Activated T-cell treated with anti-CD3 and anti-CD28 coated beads, Interleukin-2, amount 50 U/mL, for 24 hours (primary cell): ENCODE data around the gene TRAPPC2B.

Source experiments
- DNase-seq: peaks from one replicate; pipeline ENCODE4 v3.0.0-alpha.2; 2020
- H3K27ac Mint-ChIP-seq: 2 replicates; pipeline ENCODE4 v1.8.0; 2020; ENCODE audit warnings: mild to moderate bottlenecking, mixed read lengths
- H3K27me3 Mint-ChIP-seq: 2 replicates; pipeline ENCODE4 v1.8.0; 2020; ENCODE audit warnings: mixed read lengths
- H3K36me3 Mint-ChIP-seq: 2 replicates; pipeline ENCODE4 v1.8.0; 2020; ENCODE audit warnings: low read depth, mixed read lengths
- H3K4me1 Mint-ChIP-seq: 2 replicates; pipeline ENCODE4 v1.8.0; 2020; ENCODE audit warnings: low read depth, mixed read lengths
- H3K4me3 Mint-ChIP-seq: 2 replicates; pipeline ENCODE4 v1.8.0; 2020; ENCODE audit warnings: mild to moderate bottlenecking, moderate library complexity, mixed read lengths
- H3K9me3 Mint-ChIP-seq: 2 replicates; pipeline ENCODE4 v1.8.0; 2020; ENCODE audit warnings: mixed read lengths

Gene TRAPPC2B

DNA sequence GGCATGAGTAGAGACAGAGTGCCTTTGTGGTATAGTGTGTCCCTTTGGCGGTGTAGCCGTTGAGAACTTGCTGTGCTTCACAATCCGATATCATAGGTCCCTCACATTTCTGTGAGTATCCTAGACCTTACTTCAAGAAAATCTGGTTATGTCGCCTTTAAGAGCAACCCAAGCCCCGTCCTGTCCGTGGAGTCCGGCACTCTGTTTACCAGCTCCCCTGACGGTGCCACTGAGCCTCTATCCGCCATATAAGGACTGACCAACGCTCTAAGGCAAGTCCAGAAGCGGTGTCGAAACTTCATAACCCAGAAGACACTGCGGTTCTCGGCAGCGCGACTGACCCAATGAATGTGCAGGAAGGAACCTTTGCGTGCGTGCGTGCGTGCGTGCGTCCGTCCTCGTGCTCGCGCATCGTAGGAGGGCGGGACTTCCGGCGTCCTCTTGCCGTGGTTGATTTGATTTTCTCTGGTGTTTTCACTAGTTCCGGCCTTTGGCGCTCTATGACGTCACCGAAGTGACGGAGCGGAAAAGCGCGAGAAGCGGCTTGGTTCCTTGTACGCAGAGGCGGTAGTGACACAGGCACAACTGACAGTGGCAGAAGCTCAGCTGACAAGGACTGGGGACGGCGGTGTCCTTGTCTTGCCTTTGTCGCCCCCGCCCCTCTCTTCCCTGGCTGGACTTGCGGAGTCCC, at the start of gene TRAPPC2B, which contains the start of gene ZNF547:
TRAPPC2B (plus strand) TSS at position 555 of the 691 bp plus-strand sequence. CDS start 1,283 bp downstream, outside the sequence.
ZNF547 (plus strand) TSS at position 555 of the 691 bp plus-strand sequence. CDS start 5,005 bp downstream, outside the sequence.
- Mint-ChIP-seq H3K27ac (peak within 1 kb of the TSS; percentile 95), H3K27me3 (no peaks in the 10 kb centered on the region), H3K9me3 (peaks cover 44% of the 10 kb centered on the region), H3K36me3 (peaks cover 68% of the 10 kb centered on the region), H3K4me3 (peak within 1 kb of the TSS; percentile 86), H3K4me1 (peaks cover 16% of the 10 kb centered on the region)
- peak; percentile 99 for DNase-seq

DNA sequence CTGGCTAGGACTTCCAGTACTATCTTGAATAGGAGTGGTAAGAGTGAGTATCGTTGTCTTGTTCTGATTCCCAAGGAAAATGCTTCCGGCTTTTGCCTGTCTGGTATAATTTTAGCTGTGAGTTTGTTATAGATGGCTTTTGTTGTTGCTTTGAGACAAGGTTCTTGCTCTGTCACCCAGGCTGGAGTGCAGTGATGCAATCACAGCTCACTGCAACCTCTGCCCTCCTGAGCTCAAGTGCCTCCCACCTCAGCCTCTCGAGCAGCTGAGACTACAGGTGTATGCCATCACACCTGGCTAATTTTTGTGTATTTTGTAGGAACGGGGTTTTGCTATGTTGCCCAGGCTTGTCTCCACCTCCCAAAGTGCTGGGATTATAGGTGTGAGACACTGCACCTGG, 49.2 kb upstream of the TRAPPC2B start:
- Mint-ChIP-seq H3K4me1 (no peaks in the 10 kb centered on the region), H3K4me3 (no peak overlapping the region), H3K27me3 (peaks cover 38% of the 10 kb centered on the region), H3K36me3 (peaks cover 5% of the 10 kb centered on the region), H3K9me3 (peaks cover 54% of the 10 kb centered on the region), H3K27ac (no peak overlapping the region)
- DNase-seq: no peak

DNA sequence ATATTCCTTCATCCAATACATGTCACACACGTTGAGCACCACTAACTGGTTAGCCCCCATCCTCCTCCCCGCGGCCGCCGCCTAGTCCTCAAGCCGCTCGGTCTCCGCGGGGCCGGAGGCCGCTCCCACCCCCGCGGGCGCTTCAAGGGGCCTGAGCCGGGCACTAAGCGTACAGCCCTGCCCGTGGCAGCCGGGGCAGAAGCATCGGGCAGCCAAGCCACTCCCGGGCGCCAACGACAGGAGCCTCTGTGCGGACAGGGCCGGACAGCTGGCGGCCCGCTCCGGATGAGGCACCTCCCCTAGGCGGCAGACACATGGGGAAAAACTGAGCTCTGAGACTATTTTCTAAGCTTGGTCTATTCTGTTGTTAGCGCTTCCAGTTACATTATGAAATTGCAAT, 45.8 kb upstream of the TRAPPC2B start:
- Mint-ChIP-seq H3K27me3 (peaks cover 38% of the 10 kb centered on the region), H3K9me3 (peaks cover 52% of the 10 kb centered on the region), H3K4me3 (no peak overlapping the region), H3K27ac (no peak overlapping the region), H3K36me3 (peaks cover 31% of the 10 kb centered on the region), H3K4me1 (peaks cover 23% of the 10 kb centered on the region)
- DNase-seq: no peak

DNA sequence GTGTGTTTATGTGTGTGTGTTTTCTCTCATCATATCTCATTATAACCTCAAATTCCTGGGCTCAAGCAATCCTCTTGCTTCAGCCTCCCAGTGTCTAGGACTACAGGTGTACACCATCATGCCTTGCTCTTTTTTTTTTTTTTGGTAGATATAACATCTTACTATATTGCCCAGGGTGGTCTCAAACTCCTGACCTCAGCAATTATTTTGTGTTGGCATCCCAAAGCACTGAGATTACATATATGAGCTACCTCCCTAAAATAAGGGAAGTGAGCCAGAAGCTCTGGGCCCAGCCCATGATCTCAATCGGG, 43.5 kb upstream of the TRAPPC2B start:
- peaks cover 55% of the 10 kb centered on the region for H3K36me3 Mint-ChIP-seq
- peaks cover 51% of the 10 kb centered on the region for H3K9me3 Mint-ChIP-seq

DNA sequence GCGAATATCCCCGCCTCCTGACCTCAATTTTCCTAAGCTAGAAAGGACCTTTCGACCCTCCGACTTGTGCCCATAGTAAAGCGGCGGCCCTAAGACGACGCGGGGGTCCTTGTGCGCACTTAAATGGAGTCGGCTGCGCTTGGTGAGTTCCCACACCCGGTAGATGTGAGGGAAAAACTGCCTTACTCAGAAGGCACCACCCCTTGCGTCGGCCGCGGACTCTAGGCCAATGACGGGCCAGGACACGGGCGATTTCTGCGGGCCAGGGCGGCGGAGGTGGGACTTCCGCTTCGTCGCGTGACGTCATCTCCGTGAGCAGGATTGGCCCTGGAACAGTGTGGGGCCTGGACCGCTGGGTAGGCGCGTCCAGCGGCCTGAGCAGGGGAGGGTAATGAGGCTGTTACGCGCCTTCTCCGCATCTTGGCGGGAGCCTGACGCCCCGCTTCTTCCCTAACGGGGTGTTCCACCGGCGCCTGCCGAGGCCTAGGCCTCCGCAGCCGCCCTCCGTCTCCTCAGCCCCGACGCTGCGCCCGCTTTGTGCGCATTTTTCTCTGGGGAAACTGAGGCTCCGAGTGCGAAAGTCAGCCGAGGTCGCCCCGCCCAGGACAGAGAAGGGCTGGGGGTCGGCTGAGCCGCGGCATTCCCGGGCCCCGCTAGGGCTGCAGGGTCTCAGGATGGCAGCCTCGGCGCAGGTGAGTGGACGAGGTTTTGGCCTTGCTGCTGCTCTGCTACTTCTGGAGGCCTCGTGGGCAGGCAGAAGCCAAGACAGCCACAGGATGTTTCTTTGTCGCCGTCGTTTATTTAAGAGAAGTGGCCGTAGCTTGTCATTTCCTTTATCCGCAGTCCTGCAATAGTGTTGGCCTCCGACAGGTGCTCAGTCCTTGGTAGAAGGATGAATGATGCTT, 42.9 kb upstream of the TRAPPC2B start, which contains the start of gene ZNF543:
ZNF543 (plus strand) TSS at position 293 of the 905 bp plus-strand sequence; CDS start at position 675, 382 bp downstream.
- Mint-ChIP-seq H3K9me3 (peaks cover 53% of the 10 kb centered on the region), H3K27ac (peak within 1 kb of the TSS; percentile 93), H3K4me1 (peaks cover 27% of the 10 kb centered on the region), H3K4me3 (peak within 1 kb of the TSS; percentile 84), H3K36me3 (peaks cover 59% of the 10 kb centered on the region), H3K27me3 (peaks cover 25% of the 10 kb centered on the region)
- peak; percentile 95 for DNase-seq

More for the DNA sequence above, 43.5 kb upstream of the TRAPPC2B start:
- peaks cover 27% of the 10 kb centered on the region for H3K4me1 Mint-ChIP-seq
- peak overlapping the region; percentile 84 for H3K4me3 Mint-ChIP-seq
- H3K27ac Mint-ChIP-seq: peak overlapping the region; percentile 93
- no peak for DNase-seq
- peaks cover 31% of the 10 kb centered on the region for H3K27me3 Mint-ChIP-seq

DNA sequence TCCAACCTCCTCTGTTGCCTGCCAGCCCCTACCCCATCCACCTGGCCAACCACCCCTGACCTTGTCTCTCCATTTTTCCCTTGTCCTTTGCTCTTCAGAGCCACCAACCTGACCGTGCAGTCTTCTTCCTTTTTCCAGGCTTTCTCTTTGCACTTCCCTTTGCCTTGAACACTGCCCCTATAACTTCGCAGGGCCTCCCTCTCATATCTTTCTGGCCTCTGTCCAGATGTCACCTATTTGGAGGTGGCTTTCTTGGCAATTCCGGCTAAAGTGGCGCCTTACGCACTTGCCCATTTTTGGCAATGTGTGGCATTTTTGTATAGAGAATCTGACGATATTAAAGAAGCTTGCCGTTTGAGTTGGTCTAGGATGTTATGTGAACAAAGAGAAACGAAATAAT, 42.2 kb upstream of the TRAPPC2B start:
- Mint-ChIP-seq H3K9me3 (peaks cover 52% of the 10 kb centered on the region), H3K4me3 (peak overlapping the region; percentile 84), H3K4me1 (peaks cover 27% of the 10 kb centered on the region), H3K27me3 (peaks cover 19% of the 10 kb centered on the region), H3K27ac (peak overlapping the region; percentile 93), H3K36me3 (peaks cover 66% of the 10 kb centered on the region)
- no peak for DNase-seq

DNA sequence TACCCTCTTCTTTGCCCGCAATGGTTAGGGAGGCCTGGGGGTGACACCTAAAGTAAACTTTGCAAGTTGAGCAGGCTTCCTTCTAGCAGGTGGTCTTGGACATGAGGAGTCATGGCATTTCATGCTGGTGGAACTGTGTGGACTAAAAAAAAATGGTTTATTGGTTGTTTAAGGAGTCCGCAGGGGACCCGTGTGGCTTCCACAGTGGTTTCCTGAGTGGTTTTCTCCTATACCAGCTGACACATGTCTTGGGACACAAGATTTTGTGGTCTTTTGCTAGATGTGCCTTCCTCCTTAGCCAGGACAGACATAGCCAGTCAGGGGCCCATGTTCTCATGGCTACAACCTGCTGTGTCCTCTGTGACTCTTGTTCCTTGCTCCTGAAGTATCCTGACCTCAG, 41.6 kb upstream of the TRAPPC2B start:
- Mint-ChIP-seq H3K36me3 (peaks cover 72% of the 10 kb centered on the region), H3K27ac (no peak overlapping the region)

DNA sequence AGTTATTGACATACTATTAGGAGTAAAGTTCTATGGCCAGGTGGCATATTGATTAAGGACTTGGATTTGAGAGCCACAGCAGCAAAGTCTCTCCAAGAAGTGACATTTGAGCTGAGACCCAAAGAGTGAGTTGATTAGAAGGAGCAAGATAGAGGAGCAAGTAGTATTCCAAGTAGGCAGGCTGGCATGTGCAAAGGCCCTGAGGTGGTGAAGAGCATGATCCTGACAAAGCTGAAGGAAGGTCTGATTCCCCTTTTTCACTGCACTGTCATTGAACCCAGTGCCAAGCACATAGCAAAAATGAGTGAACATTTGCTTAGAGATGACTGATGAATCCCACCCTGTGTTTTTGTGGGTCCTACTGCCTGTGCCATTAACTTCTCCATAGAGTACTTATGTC, 38.4 kb upstream of the TRAPPC2B start:
- H3K4me1 Mint-ChIP-seq: peaks cover 23% of the 10 kb centered on the region
- H3K4me3 Mint-ChIP-seq: no peak overlapping the region
- no peaks in the 10 kb centered on the region for H3K27me3 Mint-ChIP-seq
- H3K36me3 Mint-ChIP-seq: peaks cover 100% of the 10 kb centered on the region
- H3K27ac Mint-ChIP-seq: no peak overlapping the region
- no peak for DNase-seq
- peaks cover 69% of the 10 kb centered on the region for H3K9me3 Mint-ChIP-seq

More for the DNA sequence above, 41.6 kb upstream of the TRAPPC2B start:
- no peak for DNase-seq
- Mint-ChIP-seq H3K27me3 (peaks cover 14% of the 10 kb centered on the region), H3K4me3 (peak overlapping the region; percentile 84), H3K9me3 (peaks cover 50% of the 10 kb centered on the region), H3K4me1 (peaks cover 27% of the 10 kb centered on the region)

DNA sequence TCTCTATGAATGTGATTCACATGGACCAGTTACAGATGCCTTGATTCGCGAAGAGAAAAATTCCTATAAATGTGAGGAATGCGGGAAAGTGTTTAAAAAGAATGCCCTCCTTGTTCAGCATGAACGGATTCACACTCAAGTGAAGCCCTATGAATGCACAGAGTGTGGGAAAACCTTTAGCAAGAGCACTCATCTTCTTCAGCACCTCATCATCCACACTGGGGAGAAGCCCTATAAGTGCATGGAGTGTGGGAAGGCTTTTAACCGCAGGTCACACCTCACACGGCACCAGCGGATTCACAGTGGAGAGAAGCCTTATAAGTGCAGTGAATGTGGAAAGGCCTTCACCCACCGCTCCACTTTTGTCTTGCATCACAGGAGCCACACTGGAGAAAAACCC, 35.4 kb upstream of the TRAPPC2B start:
- H3K4me1 Mint-ChIP-seq: no peaks in the 10 kb centered on the region
- H3K36me3 Mint-ChIP-seq: peaks cover 87% of the 10 kb centered on the region
- no peaks in the 10 kb centered on the region for H3K27me3 Mint-ChIP-seq
- H3K9me3 Mint-ChIP-seq: peaks cover 57% of the 10 kb centered on the region
- DNase-seq: no peak
- no peak overlapping the region for H3K4me3 Mint-ChIP-seq
- H3K27ac Mint-ChIP-seq: no peak overlapping the region

DNA sequence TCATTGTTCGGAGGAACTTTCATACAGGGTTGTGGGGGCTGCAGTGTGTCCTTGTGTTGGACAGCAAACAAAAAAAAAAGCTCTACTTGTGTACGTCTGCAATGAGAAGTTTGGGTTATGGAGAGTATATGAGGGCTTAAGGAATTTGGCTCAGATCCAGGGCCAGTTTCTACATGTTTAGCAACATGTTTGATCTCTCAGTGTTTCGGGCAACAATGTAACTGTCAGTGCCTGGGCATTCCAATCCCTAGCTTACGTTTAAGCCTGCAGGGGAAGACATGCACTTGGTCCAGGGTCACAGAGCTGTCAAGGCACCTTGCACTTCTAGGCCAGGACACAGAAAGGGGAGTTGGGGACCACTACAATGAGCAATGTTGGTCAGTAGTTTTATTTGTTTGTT, 29.2 kb upstream of the TRAPPC2B start:
- Mint-ChIP-seq H3K9me3 (peaks cover 46% of the 10 kb centered on the region), H3K4me3 (no peak overlapping the region), H3K36me3 (peaks cover 62% of the 10 kb centered on the region), H3K27ac (no peak overlapping the region), H3K4me1 (no peaks in the 10 kb centered on the region), H3K27me3 (no peaks in the 10 kb centered on the region)
- no peak for DNase-seq

DNA sequence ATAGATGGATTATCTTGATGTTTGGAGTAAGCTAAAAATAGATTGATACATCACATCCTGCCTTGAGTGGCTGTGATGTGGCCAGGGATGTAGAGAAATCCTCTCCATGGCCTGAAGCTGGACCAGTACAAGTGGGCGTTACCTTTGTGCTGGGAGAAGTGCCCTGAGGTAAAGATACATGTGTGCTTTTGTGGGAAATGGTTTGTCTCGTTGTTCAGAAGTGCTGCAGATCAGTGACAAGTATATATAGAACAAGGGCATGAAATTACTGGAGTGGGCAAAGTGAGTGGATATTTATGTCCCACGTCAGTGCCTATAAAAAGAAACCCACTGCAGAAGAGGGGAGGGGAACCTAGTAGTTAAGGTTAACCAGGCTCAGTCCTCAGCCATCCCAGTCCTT, 24.5 kb upstream of the TRAPPC2B start:
- H3K4me3 Mint-ChIP-seq: no peak overlapping the region
- H3K27me3 Mint-ChIP-seq: no peaks in the 10 kb centered on the region
- DNase-seq: no peak
- H3K9me3 Mint-ChIP-seq: peaks cover 48% of the 10 kb centered on the region
- no peak overlapping the region for H3K27ac Mint-ChIP-seq
- H3K36me3 Mint-ChIP-seq: peaks cover 37% of the 10 kb centered on the region
- no peaks in the 10 kb centered on the region for H3K4me1 Mint-ChIP-seq

DNA sequence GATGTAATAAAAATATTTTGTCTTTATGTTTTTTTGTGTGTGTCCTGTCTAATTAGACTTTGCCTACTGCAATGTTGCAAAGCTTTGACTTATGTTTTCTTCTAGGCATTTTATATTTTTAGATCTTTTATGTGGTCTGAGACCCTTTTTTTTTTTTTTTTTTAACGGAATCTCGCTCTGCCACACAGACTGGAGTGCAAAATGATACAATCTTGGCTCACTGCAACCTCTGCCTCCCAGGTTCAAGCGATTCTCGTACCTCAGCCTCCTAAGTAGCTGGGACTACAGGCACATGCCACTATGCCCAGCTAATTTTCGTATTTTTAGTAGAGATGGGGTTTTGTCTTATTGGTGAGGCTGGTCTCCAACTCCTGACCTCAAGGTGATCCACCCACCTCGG, 20.8 kb upstream of the TRAPPC2B start:
- Mint-ChIP-seq H3K4me1 (no peaks in the 10 kb centered on the region), H3K4me3 (no peak overlapping the region), H3K27me3 (peaks cover 6% of the 10 kb centered on the region), H3K9me3 (peaks cover 39% of the 10 kb centered on the region), H3K27ac (no peak overlapping the region), H3K36me3 (peaks cover 14% of the 10 kb centered on the region)
- no peak for DNase-seq

DNA sequence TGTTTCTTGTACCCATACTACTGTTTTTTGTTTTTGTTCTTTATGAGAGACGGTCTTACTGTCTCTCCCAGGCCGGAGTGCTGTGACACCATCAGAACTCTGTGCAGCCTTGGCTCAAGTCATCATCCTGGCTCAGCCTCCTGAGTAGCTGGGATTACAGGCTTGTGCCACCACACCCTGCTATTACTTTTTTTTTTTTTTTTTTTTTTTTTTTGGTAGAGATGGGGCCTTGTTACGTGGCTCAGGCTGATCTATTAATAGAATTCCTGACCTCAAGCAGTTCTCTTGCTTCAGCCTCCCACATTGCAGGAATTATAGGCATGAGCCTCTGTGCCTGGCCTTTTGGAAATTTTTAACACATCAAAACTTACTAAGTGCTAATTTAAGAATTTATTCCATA, 15.2 kb upstream of the TRAPPC2B start:
- Mint-ChIP-seq H3K27ac (no peak overlapping the region), H3K36me3 (peaks cover 31% of the 10 kb centered on the region), H3K9me3 (peaks cover 40% of the 10 kb centered on the region), H3K27me3 (peaks cover 10% of the 10 kb centered on the region), H3K4me3 (no peak overlapping the region), H3K4me1 (peaks cover 29% of the 10 kb centered on the region)
- DNase-seq: no peak

DNA sequence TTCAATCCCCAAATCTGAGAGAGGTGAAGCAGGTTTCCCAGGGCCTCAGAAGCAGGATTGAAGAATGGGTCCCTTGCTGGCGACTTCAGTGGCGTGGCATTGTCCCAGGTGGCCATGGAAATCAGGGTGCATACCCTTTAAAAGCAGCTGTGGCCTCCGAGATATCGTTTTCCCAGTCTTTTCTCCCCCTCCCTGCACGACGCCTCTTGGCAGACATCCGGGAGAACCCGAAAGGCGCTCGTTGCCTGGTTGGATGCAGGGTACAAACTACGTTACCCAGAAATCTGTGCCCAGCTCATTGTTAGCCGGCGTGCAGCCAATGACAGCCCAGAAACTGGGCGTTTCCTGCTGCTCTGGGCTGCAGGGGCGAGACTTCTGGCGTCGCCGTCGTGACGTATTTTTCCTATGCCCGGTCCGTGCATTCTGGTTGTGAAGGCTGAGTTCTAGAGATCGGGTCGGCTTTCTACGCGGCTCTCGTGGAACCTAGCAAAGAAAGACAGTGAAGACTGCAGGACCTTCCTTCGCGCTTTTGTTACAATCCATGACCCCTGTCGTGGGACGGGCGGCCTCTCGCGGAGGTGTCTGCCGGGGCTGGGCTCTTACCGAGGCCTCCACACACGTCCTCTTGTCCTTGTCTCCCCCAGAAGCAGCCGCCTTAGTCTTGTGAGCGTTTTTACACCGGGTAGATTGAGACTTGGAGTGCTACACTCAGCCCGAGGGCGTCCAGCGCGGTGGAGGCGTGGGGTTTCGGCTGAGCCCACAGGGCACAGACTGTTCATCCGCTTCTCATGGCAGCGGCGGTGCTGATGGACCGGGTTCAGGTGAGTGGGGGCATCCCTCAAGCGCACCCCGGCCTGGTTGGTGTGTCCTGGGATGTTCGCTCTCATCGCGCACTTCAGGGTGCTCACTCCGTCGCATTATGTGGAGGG, 12.2 kb upstream of the TRAPPC2B start, which contains the start of gene ZNF304:
ZNF304 (plus strand) TSS at position 395 of the 929 bp plus-strand sequence; CDS start at position 789, 394 bp downstream.
- peak; percentile 84 for DNase-seq
- Mint-ChIP-seq H3K9me3 (peaks cover 58% of the 10 kb centered on the region), H3K4me1 (peaks cover 32% of the 10 kb centered on the region), H3K27ac (peak within 1 kb of the TSS; percentile 90), H3K36me3 (peaks cover 62% of the 10 kb centered on the region), H3K4me3 (peak within 1 kb of the TSS; percentile 94), H3K27me3 (peaks cover 10% of the 10 kb centered on the region)
